ENCODE data around the gene FBXW8.

The FBXW8 gene

DNA sequence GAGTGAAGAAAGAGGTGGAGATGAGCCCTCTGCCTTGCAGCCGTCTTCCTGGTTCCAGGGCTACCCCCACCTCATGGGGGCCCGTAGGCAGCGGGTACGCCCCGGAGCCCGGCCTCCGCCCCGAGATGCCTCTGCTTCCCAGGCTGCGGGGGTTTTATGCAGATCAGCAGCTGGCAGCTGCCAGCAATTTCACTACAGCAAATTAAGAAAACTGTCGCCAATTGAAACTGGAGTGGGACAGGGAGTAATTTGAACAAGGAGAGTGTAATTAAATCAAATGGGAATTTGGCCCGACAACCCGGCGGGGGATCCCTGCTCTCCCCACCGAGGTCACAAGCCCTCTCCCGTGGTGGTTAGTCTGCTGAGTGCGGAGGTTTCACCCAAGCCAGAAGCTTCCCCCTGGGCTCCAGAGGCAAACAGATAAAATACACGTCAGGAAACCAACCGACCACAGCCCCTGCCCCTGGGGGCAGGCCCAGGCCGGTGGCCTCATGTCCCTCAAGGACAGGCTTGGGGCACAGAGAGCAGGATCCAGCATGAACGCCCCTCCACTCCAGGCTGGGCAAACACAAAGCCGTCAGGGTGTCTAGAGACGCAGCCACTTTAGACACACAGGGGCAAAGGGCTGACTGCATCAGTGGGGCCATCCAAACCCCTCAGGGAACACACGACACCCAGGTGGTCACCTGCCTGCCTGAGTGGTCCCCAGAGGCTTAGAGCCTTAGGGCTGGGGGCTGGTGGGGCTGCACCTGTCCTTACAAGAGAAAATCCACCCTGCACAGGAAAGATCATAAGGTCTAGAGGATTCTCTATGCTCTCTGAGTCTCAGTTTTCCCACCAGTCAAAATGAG lies 134.6 kb downstream of the FBXW8 start:
- no peak overlapping the region for H3K4me3 ChIP-seq (replicated peaks; ENCODE audit: low read depth, low read length)
- TF ChIP-seq, protein P1, sequence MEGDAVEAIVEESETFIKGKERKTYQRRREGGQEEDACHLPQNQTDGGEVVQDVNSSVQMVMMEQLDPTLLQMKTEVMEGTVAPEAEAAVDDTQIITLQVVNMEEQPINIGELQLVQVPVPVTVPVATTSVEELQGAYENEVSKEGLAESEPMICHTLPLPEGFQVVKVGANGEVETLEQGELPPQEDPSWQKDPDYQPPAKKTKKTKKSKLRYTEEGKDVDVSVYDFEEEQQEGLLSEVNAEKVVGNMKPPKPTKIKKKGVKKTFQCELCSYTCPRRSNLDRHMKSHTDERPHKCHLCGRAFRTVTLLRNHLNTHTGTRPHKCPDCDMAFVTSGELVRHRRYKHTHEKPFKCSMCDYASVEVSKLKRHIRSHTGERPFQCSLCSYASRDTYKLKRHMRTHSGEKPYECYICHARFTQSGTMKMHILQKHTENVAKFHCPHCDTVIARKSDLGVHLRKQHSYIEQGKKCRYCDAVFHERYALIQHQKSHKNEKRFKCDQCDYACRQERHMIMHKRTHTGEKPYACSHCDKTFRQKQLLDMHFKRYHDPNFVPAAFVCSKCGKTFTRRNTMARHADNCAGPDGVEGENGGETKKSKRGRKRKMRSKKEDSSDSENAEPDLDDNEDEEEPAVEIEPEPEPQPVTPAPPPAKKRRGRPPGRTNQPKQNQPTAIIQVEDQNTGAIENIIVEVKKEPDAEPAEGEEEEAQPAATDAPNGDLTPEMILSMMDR (IDR thresholded peaks at IDR 0.05; ENCODE audit: low read depth, low read length, missing control alignments), result no peak
- DNase-seq (ENCODE audit: extremely low read depth, low read depth), result no peak

DNA sequence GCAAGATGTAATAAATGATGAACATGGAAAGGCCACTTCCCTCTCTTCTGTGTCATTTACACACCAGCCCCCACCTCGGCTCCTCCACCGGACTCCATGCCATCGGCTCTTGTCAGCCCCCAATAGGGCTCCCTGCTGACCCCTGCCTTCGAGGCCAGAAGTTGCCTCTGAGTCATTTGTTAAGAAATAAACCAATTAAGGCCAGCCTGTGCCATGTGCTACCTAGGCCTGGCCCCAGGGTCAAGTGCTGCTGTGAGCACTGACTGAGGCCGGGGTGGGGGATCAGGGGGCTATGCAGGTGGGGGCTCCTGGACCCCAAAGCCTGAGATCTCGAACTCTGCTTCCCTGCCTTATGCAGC lies 135.2 kb downstream of the FBXW8 start:
- no peak for DNase-seq (ENCODE audit: extremely low read depth, low read depth)
- TF ChIP-seq, protein P1 (IDR thresholded peaks at IDR 0.05; ENCODE audit: low read depth, low read length, missing control alignments), result no peak
- no peak overlapping the region for H3K4me3 ChIP-seq (replicated peaks; ENCODE audit: low read depth, low read length)

DNA sequence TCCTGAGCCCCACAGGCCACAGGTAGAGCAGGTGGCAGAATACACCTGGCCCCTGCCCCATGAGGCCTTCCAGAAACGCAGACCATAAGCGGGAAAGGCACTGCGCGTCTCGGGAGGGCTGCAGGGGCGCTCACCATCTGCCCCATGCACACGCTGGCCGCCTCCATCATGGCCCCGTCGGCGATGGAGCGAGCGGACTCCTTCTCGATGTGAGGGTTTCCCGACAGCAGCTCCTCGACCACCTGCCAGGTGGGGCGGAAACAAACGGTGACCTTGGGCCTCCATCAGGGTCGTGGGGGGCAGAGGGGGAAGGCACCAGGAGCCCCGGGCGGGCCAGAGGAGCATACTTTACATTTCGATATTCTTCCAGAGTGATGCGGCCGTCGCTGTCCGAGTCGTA lies 135.7 kb downstream of the FBXW8 start:
- no peak for DNase-seq (ENCODE audit: extremely low read depth, low read depth)
- H3K4me3 ChIP-seq (replicated peaks; ENCODE audit: low read depth, low read length), result no peak overlapping the region
- TF ChIP-seq, protein P1 (IDR thresholded peaks at IDR 0.05; ENCODE audit: low read depth, low read length, missing control alignments), result no peak

DNA sequence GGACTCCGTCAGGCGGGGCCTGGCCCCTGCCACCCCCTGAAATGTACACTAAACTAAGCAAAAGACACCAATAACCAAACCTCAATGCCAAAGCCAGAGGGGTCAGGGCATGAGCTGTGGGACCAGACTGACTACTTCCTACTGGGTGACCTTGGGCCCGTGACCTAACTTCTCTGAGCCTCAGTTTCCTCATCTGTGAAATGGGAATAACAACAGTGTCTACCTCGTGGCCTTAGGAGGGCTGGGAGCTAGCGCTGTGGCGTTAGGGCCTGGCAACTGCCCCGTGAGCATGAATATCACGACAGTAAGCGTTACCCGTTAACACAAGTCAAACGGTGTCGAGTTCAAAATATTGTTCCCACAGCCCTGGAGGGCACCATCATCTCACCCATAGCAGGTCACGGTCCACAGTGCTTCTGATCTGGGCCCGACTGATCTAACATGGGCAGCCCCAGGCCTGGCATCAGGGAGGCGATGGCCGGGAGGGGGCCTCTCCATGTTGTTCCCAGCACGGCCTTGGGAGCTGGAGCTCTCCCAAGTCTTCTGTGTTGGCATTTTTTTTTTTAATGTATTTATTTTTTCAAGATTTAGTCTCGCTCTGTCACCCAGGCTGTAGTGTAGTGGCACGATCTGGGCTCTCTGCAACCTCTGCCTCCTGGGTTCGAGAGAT lies 136.2 kb downstream of the FBXW8 start:
- DNase-seq (ENCODE audit: extremely low read depth, low read depth), result no peak
- TF ChIP-seq, protein P1 (IDR thresholded peaks at IDR 0.05; ENCODE audit: low read depth, low read length, missing control alignments), result no peak

DNA sequence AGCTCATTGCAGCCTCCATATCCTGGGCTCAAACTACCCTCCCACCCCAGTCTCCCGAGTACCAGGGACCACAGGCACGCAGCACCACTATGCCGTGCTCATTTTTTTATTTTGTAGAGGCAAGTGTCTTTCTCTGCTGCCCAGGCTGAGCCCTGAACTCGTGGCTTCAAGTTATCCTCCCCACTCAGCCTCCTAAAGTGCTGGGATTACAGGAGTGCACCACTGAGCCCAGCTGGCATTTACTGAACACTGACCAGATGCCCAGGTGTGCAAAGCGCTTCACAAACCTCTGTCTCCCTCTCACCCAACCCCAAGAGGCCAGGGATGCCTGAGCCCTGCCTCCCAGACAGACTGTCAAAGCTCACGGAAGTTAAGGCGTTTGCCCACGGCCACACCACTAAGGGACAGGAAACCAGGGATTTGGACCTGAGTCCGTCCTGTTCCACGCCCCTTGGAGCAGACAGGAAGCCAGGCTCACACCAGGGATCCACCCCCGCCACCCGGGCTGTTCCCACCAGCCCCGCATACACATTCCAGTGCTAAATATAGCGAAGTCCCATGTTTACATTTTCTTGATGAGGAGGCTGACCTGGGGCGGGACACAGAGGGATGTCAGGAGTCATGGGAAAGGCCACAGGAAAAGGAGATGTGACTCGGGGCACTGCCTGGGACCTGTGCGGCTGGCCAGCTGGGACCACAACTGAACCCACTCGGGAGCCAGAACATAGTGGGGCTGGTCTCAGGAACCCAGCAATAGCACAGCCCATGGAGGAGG lies 137.2 kb downstream of the FBXW8 start:
- TF ChIP-seq, protein P1 (IDR thresholded peaks at IDR 0.05; ENCODE audit: low read depth, low read length, missing control alignments), result no peak
- no peak for DNase-seq (ENCODE audit: extremely low read depth, low read depth)
- no peak overlapping the region for H3K4me3 ChIP-seq (replicated peaks; ENCODE audit: low read depth, low read length)

More for the DNA sequence above, 136.2 kb downstream of the FBXW8 start:
- H3K4me3 ChIP-seq (replicated peaks; ENCODE audit: low read depth, low read length), result no peak overlapping the region

DNA sequence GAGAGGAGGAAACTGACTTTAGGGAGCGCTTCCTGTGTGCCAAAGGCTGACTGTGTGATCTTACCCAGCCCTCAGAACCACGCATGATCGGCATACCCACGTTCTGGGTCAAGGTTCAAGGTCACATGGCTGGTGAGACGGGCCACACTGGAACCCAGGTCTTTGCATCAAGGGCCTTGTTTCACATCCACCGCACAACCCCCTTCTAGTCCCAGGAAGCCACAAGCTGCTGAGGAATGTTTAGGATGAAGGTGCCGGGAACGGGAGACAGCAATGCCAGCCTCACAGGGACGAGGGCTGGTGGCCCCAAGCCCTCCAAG lies 137.8 kb downstream of the FBXW8 start:
- TF ChIP-seq, protein P1 (IDR thresholded peaks at IDR 0.05; ENCODE audit: low read depth, low read length, missing control alignments), result no peak
- no peak overlapping the region for H3K4me3 ChIP-seq (replicated peaks; ENCODE audit: low read depth, low read length)
- DNase-seq (ENCODE audit: extremely low read depth, low read depth), result no peak
